Heart right ventricle (tissue), 16 donors: ENCODE results near the gene SEMA4F. TPM values are rescaled to one million over a fixed set of nuclear protein-coding genes. Genes with fewer than 3 reads are reported as not detected.

Source experiments
- ATAC-seq, 8 donors: fragments of 200-7000 bp; cut with Tn5 transposase; one replicate each; pipeline ENCODE4 v1.9.1; 2020; ENCODE audit warnings: mild to moderate bottlenecking in 8 of 8, moderate library complexity in 8 of 8, moderate number of reproducible peaks in 1 of 8
- DNase-seq, 2 donors: peaks; one replicate each; pipeline ENCODE4 v3.0.0-alpha.2; 2020
- H3K27ac ChIP-seq, 10 donors: fragments of 200-600 bp; sonication (generic) in 2 of 10; one replicate each; pipeline versions ENCODE4 v1.5.0 to v1.8.0; 2020 to 2022; ENCODE audit warnings: mild to moderate bottlenecking in 3 of 10
- H3K27me3 ChIP-seq, 7 donors: fragments of 200-600 bp; one replicate each; pipeline ENCODE4 v1.8.0; 2021 to 2022; ENCODE audit warnings: mild to moderate bottlenecking in 2 of 7
- H3K36me3 ChIP-seq, 9 donors: fragments of 200-600 bp; sonication (generic) in 1 of 9; one replicate each; pipeline versions ENCODE4 v1.5.0 to v1.8.0; 2020 to 2022; ENCODE audit warnings: mild to moderate bottlenecking in 2 of 9
- H3K4me1 ChIP-seq, 9 donors: fragments of 200-600 bp; sonication (generic) in 1 of 9; one replicate each; pipeline versions ENCODE4 v1.5.0 to v1.8.0; 2020 to 2022; ENCODE audit warnings: mild to moderate bottlenecking in 4 of 9
- H3K4me3 ChIP-seq, 10 donors: fragments of 200-600 bp; sonication (generic) in 2 of 10; one replicate each; pipeline versions ENCODE4 v1.5.0 to v1.8.0; 2020 to 2022; ENCODE audit warnings: mild to moderate bottlenecking in 7 of 10, moderate library complexity in 2 of 10
- H3K9me3 ChIP-seq, 11 donors: fragments of 200-600 bp in 10 of 11; sonication (generic) in 2 of 11; one replicate each; pipeline versions ENCODE4 v1.5.0 to v1.8.0; 2013 to 2022; ENCODE audit warnings: mild to moderate bottlenecking in 2 of 11, control low read depth in 1 of 11, moderate library complexity in 1 of 11
- CTCF ChIP-seq, 9 donors: fragments of 200-600 bp; sonication (generic) in 2 of 9; IDR thresholded peaks; one replicate each; pipeline versions ENCODE4 v1.5.0 to v1.8.0; 2021 to 2022; ENCODE audit warnings: antibody characterized with exemption in 9 of 9, mild to moderate bottlenecking in 5 of 9, moderate library complexity in 1 of 9
- WGBS, 2 donors: extraction: QIAGEN DNeasy Blood & Tissue Kit; methylation state at CpG; one replicate each; pipeline ENCODE4 v1.1.7; 2013; ENCODE audit warnings: inconsistent platforms in 1 of 2; 5-methylcytosine and 5-hydroxymethylcytosine counted together
- intact Hi-C, 10 donors: fragments of 100-400 bp; cut with DNase I; formaldehyde crosslinking; loops; one replicate each; pipeline versions ENCODE4 v1.11.1 to v1.14.2; 2022
- polyA plus RNA-seq, 2 donors: library from polyadenylated mRNA; stranded (reverse); fragments of 200-250 nt; gene quantifications; one replicate each; pipeline ENCODE4 v1.2.3, GENCODE V29; 2013
- total RNA-seq, 10 donors: library from RNA; stranded (reverse); fragmentation: NEBNext Ultra II Directional in 3 of 10; extraction: Animal tissue kit (Norgen Biotek cat#: 25700) in 3 of 10; gene quantifications; one replicate each; pipeline versions ENCODE4 v1.2.1 to v1.2.4, GENCODE V29; 2021 to 2023
- donor health status: Arrhythmogenic right ventricular cardiomyopathy.
- donor health status: ischemic (EF 13 %, LVEDD 7.1; RV severe dilation, severe dysfunction).
- donor health status: healthy with polysubstance abuse.
- donor health status: DM: no; HTN: yes; CAD: no.
- donor health status: DM: no; HTN: no; CAD: no.
- donor health status: ischemic (EF 25% LVEDD 6.9; RV normal size, moderate dysfunction).
- donor health status: ischemic (EF 25% LVEDD 5.7; RV mildly dilated, moderate dysfunction).
- donor health status: healthy.
- donor health status: DM: yes; HTN: yes; CAD: no.
- donor health status: Ischemic cardiomyopathy.
- donor health status: ischemic (EF 35%, LVEDD 5.7; RV mildly dilated, moderate dysfunction).
- donor health status: nonischemic (EF 11% LVEDD 7.7; RV severe dilation, severe dysfunction).
- donor health status: DM: yes; HTN: yes; CAD: no.
- donor health status: PGD.
- donor health status: ischemic (EF 29% LVEDD 5.4; RV normal size, mild dysfunction).
- donor health status: nonischemic (EF 23%, LVEDD 6.1; RV moderate dilation, normal function).

SEMA4F gene
- total and polyA plus RNA-seq, 12 donors: 1.1 to 5.1 (median 2.5) TPM

- ATAC-seq (peak in 1 of 8 donors; percentile 22), DNase-seq (no peak)
- Histone ChIP-seq H3K4me1 (peaks cover 0 to 7% (median 0%) of the 10 kb centered on the region in 9 donors), H3K36me3 (peaks cover 0 to 27% (median 4%) of the 10 kb centered on the region in 9 donors), H3K27me3 (no peaks in the 10 kb centered on the region), H3K9me3 (no peaks in the 10 kb centered on the region), H3K4me3 (no peak overlapping the region), H3K27ac (no peak overlapping the region)
- TF ChIP-seq CTCF (IDR thresholded peaks at IDR 0.05): no peak
- intact Hi-C loops: no loop called here
- WGBS, 2 donors: 97% methylated on average over 7 of the region's 7 CpGs
These were observed 16.2 kb downstream of the SEMA4F start for GRCh38 chr2:74670263-74670662.

DNA sequence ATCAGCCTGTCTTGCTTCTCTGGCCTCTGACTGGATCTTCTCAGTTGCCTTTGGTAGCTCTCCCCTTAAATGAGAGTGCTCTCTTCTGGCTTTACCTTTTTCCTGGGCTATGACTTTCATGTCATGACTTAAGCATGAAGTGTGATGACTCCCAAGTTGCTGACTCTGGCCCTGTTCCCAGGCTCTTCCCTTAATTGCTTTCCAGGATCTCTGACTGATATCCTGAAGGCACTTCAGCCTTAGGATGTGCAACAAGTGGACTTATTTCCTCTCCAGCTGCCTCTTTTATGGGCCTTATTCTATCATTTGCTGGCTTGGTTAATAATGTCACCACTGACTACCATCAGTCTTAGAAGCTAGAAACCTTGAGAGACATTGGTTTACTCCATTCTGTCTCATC is 17.4 kb downstream of the SEMA4F start:
- Histone ChIP-seq H3K27me3 (no peaks in the 10 kb centered on the region), H3K4me1 (peaks cover 0 to 7% (median 0%) of the 10 kb centered on the region in 9 donors), H3K27ac (no peak overlapping the region), H3K36me3 (peaks cover 0 to 39% (median 8%) of the 10 kb centered on the region in 9 donors), H3K4me3 (no peak overlapping the region), H3K9me3 (no peaks in the 10 kb centered on the region)
- no peak for ATAC-seq
- intact Hi-C loops: no loop called here
- no peak for DNase-seq
- no peak for TF ChIP-seq CTCF (IDR thresholded peaks at IDR 0.05)

GRCh38 chr2:74673826-74674528 is 19.9 kb downstream of the SEMA4F start:
- H3K4me3 ChIP-seq: no peak overlapping the region
- H3K27me3 ChIP-seq: no peaks in the 10 kb centered on the region
- H3K4me1 ChIP-seq: peaks cover 0 to 7% (median 0%) of the 10 kb centered on the region in 9 donors
- no peak for ATAC-seq
- 85 to 88% methylated on average over 7 of the region's 7 CpGs for WGBS, 2 donors
- intact Hi-C loops: no loop called here
- no peak overlapping the region for H3K27ac ChIP-seq
- peaks cover 0 to 59% (median 10%) of the 10 kb centered on the region in 9 donors for H3K36me3 ChIP-seq
- no peak for TF ChIP-seq CTCF (IDR thresholded peaks at IDR 0.05)
- DNase-seq: no peak
- H3K9me3 ChIP-seq: no peaks in the 10 kb centered on the region

DNA sequence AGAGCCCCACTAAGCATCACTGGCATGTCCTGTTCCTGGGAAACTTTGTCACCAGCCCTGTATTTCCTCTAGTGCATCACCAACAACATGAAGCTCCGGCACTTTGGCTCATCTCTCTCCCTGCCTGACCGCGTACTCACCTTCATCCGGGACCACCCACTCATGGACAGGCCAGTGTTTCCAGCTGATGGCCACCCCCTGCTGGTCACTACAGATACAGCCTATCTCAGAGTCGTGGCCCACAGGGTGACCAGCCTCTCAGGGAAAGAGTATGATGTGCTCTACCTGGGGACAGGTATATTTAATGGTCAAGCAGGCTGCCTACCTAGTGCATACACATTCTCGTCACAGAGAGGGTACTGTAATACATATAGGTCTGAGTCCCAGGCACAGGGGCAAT is 21.0 kb downstream of the SEMA4F start:
- WGBS, 2 donors: 93% methylated on average over 6 of the region's 6 CpGs
- Histone ChIP-seq H3K36me3 (peaks cover 0 to 70% (median 10%) of the 10 kb centered on the region in 9 donors), H3K9me3 (no peaks in the 10 kb centered on the region), H3K4me1 (peaks cover 0 to 7% (median 0%) of the 10 kb centered on the region in 9 donors), H3K27me3 (no peaks in the 10 kb centered on the region), H3K27ac (no peak overlapping the region), H3K4me3 (no peak overlapping the region)
- ATAC-seq (peak in 1 of 8 donors; percentile 7), DNase-seq (no peak)
- intact Hi-C loops: no loop called here
- TF ChIP-seq CTCF (IDR thresholded peaks at IDR 0.05): no peak
